T-helper 2 cell treated with Interferon-gamma antibody and Interleukin-4, amounts not matched to agents 5 μg/mL and 100 μg/mL, for 36 hours (primary cell): Measurements from ENCODE around the gene RFPL3.
"Not testable (repeated sequence)": the region's sequence is repeated elsewhere in the genome, so short reads cannot be mapped to it uniquely, and the experiment has no call there.

Source experiments
- DNase-seq: peaks from one replicate; pipeline ENCODE4 v3.0.0; 2021; ENCODE audit warnings: low spot score
- H3K27ac Mint-ChIP-seq: one replicate; pipeline ENCODE4 v1.8.0; 2021; ENCODE audit warnings: mild to moderate bottlenecking, mixed read lengths
- H3K27me3 Mint-ChIP-seq: one replicate; pipeline ENCODE4 v1.8.0; 2021; ENCODE audit warnings: low read depth, mixed read lengths
- H3K36me3 Mint-ChIP-seq: one replicate; pipeline ENCODE4 v1.8.0; 2021; ENCODE audit warnings: low read depth, mixed read lengths
- H3K4me1 Mint-ChIP-seq: one replicate; pipeline ENCODE4 v1.8.0; 2021; ENCODE audit warnings: low read depth, mixed read lengths
- H3K4me3 Mint-ChIP-seq: one replicate; pipeline ENCODE4 v1.8.0; 2022; ENCODE audit warnings: mild to moderate bottlenecking, moderate library complexity, mixed read lengths
- H3K9me3 Mint-ChIP-seq: one replicate; pipeline ENCODE4 v1.8.0; 2021; ENCODE audit warnings: mixed read lengths

The RFPL3 gene

DNA sequence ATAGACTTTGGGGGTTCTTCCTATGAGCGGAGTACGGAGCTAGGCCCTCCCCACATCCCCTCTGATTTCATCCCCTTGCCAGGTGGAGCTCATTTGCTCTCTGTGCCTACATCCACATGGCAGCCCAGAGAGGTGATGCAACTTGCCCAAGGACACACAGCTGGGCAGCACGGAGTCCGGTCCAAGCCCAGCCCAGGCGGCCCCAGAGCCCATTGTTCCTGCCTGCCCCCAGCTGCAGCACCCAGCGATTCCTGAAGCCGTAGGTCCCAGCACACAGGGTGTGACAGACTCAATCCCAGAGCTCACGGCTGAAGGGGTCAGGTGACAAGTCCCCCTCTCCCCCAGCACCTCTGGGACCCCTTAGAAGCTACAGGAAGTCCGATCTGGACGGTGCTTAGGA, 22.2 kb upstream of the RFPL3 start:
- Mint-ChIP-seq H3K27me3 (peaks cover 5% of the 10 kb centered on the region), H3K4me1 (no peaks in the 10 kb centered on the region), H3K36me3 (no peaks in the 10 kb centered on the region), H3K27ac (no peak overlapping the region), H3K9me3 (no peaks in the 10 kb centered on the region), H3K4me3 (no peak overlapping the region)
- DNase-seq = no peak

DNA sequence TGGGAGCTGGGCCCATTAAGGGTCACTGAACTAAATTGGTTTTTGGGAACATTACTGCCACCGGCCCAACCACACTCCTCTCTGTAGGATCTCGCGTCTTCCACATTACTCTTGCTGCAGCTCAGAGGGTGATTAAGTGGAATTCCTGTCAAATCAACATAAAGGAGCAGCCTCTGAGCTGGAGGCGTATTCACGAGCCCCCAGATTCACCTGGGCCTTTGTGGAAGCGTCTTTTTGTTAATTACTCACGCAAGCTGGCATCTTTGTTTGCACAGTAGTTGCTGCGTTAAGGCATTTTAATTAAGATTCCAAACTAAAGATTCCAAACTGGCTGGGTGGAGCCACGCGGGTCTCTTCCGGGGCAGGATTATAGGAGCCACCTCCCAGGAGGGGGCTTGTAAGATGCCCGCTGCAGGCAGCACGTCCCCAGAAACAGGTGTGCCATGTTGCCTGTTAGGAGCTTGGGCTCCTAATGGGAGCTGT, 21.5 kb upstream of the RFPL3 start:
- Mint-ChIP-seq H3K4me1 (no peaks in the 10 kb centered on the region), H3K36me3 (no peaks in the 10 kb centered on the region), H3K9me3 (no peaks in the 10 kb centered on the region), H3K27ac (no peak overlapping the region), H3K27me3 (peaks cover 10% of the 10 kb centered on the region), H3K4me3 (no peak overlapping the region)
- DNase-seq = no peak

DNA sequence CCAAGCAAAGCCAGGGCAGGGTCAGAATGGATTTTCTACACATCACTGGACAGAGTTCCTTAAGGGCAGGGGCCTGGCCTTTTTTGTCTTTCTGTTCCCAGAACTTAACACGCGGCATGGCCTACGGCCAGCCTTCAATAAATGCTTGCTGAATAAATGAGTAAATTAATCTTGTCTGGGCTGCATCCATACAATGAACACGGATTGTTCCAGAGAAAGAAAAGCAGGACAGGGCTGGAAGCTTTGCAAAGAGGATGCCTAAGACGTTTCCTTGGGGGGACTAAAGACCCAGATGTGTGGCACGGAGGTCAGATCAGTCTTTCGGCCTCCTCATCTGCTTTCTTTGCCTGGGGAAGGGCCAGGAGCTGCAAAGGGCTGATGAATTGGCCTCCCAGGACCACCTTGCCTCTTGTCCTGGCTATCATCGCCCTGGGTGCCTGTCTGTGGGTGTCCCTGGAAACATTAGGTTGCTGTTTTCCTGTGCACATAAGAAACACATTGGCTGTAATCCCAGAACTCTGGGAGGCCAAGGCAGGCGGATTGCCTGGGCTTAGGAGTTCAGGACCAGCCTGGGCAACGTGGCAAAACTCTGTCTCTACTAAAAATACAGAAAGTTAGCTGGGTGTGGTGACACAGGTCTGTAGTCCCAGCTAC, 20.8 kb upstream of the RFPL3 start:
- Mint-ChIP-seq H3K4me3 (no peak overlapping the region), H3K9me3 (no peaks in the 10 kb centered on the region), H3K36me3 (no peaks in the 10 kb centered on the region), H3K27me3 (peaks cover 10% of the 10 kb centered on the region), H3K27ac (no peak overlapping the region), H3K4me1 (no peaks in the 10 kb centered on the region)
- no peak for DNase-seq

DNA sequence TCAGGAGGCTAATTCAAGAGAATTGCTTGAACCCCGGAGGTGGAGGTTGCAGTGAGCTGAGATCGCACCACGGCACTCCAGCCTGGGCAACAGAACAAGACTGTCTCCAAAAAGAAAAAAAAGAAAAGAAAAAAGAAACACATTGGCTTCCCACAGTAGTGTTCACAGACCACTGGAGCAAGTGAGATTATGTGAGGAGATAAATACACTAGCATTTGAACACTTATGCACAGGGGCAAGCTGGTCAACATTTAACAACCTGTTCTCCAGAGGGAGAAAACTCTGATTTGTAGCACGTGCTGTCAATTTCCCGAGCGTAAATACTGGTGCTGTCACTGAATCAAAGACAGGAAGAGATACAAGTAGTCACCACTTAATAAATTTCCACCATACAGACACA, 20.2 kb upstream of the RFPL3 start:
- not testable (repeated sequence) for H3K27ac Mint-ChIP-seq, H3K9me3 Mint-ChIP-seq, H3K4me3 Mint-ChIP-seq, DNase-seq, H3K36me3 Mint-ChIP-seq, H3K4me1 Mint-ChIP-seq
- H3K27me3 Mint-ChIP-seq = peaks cover 14% of the 10 kb centered on the region

DNA sequence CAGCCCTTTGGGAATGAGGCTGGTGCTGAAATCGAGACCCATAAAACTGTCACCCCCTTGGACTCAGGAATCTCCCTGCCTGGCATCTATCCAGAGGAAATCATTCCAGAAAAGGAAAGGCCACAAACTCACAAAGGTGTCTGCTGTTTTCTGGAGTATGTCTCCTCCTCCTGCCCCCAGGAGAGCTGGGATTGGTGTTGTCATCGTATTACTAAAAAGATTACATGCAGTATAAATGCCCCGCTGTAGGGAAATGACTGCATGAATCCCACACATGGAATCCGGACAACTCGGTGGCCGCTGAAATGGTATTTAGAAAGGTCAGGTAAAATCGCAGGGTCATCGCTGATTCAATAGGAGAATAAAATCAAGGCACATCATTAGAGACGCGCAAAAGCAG, 18.9 kb upstream of the RFPL3 start:
- Mint-ChIP-seq H3K4me1 (no peaks in the 10 kb centered on the region), H3K9me3 (no peaks in the 10 kb centered on the region), H3K27me3 (peaks cover 15% of the 10 kb centered on the region), H3K36me3 (no peaks in the 10 kb centered on the region), H3K27ac (no peak overlapping the region), H3K4me3 (no peak overlapping the region)
- DNase-seq = no peak

DNA sequence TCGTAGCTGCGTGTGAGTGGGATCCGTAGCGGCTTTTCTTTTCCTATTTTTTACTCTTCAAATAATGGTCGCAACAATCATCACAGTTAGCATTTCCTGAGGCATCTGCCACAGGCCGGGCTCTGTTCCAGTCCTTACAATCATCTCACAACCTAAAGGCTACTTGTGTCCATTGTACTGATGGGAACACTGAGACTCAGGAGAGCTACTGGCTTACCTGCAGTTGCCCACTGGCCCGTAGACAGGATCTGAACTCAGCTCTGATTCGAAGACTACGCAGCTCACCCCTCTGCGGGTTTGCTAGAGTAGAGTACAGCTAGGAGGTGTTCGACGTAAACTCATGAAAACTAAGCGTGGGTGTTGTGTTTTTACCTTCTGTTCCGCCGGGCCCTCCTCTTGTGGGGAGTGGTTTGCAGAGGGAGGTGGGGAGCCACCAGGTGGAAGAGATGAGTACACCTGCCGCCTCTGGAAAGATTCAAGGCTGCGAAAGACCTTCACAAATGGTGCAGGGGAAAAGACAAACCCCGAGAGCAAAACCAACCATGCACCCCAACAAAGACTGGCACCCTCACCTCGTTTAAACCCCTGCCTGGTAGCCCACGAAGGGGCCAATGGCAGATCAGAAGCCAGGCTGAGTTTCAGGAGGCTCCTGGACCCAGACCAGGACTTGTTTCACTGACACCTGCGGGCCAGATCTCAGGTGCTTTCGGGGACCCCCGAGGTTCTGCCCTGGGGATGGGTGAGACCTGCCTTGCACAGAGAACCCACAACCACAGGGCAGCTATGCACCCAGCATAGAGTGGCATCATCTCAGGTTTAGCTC, 18.3 kb upstream of the RFPL3 start:
- no peak overlapping the region for H3K27ac Mint-ChIP-seq
- H3K27me3 Mint-ChIP-seq = peaks cover 19% of the 10 kb centered on the region
- H3K36me3 Mint-ChIP-seq = no peaks in the 10 kb centered on the region
- no peak for DNase-seq
- H3K4me3 Mint-ChIP-seq = no peak overlapping the region
- no peaks in the 10 kb centered on the region for H3K9me3 Mint-ChIP-seq
- H3K4me1 Mint-ChIP-seq = no peaks in the 10 kb centered on the region

DNA sequence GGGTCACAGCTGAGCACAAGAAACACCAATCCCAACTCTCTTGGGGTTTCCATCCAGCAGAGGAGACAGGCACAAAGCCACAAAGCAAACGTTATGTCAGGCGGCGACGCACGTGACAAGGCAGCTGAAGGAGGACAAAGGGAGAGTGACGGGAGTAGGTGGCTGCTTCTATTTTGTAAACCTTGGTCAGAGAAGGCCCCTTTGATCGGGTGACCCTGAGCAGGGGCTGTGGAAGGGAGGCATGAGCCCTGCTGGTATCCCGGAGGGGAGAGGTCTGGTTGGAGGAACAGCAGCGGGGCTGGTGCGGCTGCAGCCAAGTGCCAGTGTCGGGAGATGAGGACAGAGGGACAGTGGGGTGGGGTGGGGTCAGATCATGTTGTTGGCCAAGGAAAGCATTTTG, 17.3 kb upstream of the RFPL3 start:
- Mint-ChIP-seq H3K9me3 (no peaks in the 10 kb centered on the region), H3K27ac (no peak overlapping the region), H3K4me3 (no peak overlapping the region), H3K36me3 (no peaks in the 10 kb centered on the region), H3K4me1 (no peaks in the 10 kb centered on the region), H3K27me3 (peaks cover 25% of the 10 kb centered on the region)
- DNase-seq = no peak

DNA sequence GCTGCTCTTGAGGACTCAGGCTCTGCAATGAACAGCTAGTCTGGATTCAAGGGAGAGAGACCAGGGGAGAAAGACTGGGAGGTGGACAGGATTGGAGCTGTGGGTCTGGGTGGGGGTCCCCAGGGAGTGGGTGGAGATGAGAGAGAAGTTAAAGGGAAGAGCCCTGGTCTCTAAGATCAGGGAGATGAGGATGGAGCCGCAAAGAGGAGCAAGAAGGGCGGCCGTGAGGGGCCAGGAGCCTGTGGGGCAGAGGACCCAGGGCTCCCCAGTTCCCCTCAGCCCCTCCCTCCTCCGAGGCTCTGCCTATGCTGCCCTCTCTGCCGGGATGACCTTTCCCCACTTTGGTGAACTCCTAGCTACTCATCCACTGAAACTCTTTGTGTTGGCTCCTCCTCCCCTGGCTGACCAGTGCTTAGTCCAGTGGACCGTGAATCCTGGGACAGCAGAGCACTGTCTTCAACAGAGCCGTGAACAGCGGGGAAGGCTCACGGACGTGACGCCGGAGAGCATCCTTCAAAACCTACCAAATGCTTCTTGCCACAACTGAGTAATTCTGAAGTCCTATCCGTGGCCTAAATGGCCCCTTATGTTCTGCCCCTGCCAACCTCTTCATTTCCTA, 16.4 kb upstream of the RFPL3 start:
- H3K27me3 Mint-ChIP-seq = peaks cover 30% of the 10 kb centered on the region
- no peak overlapping the region for H3K4me3 Mint-ChIP-seq
- no peaks in the 10 kb centered on the region for H3K36me3 Mint-ChIP-seq
- no peak overlapping the region for H3K27ac Mint-ChIP-seq
- H3K9me3 Mint-ChIP-seq = no peaks in the 10 kb centered on the region
- DNase-seq = no peak
- no peaks in the 10 kb centered on the region for H3K4me1 Mint-ChIP-seq

DNA sequence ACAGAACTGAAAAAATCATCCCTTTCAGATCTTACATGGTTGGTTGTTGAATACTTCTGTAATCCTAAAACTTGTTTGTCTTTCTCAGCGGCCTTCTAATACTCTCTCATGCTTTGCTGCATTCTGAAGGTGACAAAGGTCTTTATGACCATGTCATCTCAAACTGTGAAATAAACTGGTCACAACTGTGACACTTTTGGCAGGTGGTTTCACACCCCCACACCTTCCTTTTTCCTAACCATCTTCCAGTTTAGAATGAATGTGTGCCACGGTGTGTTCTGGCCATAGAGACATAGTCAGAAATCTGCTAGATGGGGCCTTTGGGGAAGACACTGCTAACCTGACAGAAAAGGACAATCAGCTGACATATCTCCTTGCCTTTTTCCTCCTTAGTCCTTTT, 14.7 kb upstream of the RFPL3 start:
- no peak overlapping the region for H3K27ac Mint-ChIP-seq
- H3K4me3 Mint-ChIP-seq = no peak overlapping the region
- H3K36me3 Mint-ChIP-seq = no peaks in the 10 kb centered on the region
- DNase-seq = no peak
- peaks cover 30% of the 10 kb centered on the region for H3K27me3 Mint-ChIP-seq
- no peaks in the 10 kb centered on the region for H3K9me3 Mint-ChIP-seq
- H3K4me1 Mint-ChIP-seq = no peaks in the 10 kb centered on the region

DNA sequence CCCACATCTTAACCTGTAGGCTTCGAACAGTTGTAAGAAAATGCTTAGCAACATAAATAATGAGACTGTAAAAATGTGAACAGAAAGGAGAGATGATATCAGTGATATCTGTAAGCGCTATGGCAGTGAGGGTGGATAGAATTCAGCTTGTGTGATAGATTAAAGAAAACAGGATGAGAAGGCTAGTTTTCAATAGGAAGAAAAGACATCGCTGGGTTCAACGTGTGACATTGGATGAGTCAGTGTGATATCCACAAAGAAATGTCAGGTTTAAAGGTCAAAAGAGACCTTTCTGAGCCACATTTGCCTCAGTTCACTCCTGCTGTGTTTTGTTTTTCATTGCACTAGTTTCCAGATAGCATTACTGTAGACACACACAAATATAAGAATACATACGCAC, 13.7 kb upstream of the RFPL3 start:
- no peaks in the 10 kb centered on the region for H3K4me1 Mint-ChIP-seq
- peaks cover 30% of the 10 kb centered on the region for H3K27me3 Mint-ChIP-seq
- H3K9me3 Mint-ChIP-seq = no peaks in the 10 kb centered on the region
- DNase-seq = no peak
- H3K36me3 Mint-ChIP-seq = no peaks in the 10 kb centered on the region
- H3K4me3 Mint-ChIP-seq = no peak overlapping the region
- H3K27ac Mint-ChIP-seq = no peak overlapping the region

DNA sequence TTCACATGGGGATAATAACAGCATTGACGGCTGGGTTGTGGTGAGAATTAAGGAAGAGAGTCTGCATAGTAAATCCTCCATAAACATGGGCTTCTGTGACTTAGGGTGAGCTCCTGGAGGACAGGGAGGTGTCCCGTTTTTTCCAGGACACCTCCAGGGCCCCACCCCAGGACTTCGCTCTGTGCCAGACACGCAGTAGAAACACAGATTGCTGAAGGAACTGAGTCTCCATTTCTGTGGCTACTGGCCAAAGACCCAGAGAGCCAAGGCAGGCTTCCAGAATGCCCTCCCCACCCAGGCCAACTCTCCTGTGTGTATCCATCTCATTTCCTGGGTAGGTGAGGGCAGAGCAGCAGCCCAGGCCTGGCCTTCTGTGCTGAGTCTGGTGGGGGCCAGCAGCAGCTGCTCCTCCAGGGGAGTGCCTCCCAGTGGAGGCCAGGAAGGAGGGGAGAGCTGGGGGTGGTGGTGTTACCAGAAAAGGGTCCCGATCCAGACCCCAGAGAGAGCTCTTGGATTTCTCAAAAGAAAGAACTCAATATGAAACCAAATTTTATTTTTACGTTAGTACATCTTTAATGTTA, 9.5 kb upstream of the RFPL3 start:
- Mint-ChIP-seq H3K36me3 (no peaks in the 10 kb centered on the region), H3K4me1 (no peaks in the 10 kb centered on the region), H3K4me3 (no peak overlapping the region), H3K27ac (no peak overlapping the region), H3K27me3 (peaks cover 19% of the 10 kb centered on the region), H3K9me3 (no peaks in the 10 kb centered on the region)
- DNase-seq = no peak

DNA sequence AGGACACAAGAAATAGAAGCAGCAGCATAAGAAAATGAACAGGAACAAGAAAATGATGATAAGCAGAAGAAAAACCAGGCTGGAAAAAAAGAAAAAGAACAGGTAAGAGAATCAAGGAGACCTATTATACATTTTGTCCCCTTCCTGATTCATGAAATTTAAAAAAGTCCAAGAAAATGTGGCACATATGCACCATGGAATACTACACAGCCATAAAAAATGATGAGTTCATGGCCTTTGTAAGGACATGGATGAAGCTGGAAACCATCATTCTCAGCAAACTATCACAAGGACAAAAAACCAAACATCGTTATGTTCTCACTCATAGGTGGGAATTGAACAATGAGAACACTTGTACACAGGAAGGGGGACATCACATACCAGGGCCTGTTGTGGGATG, 5.8 kb upstream of the RFPL3 start:
- H3K4me3 Mint-ChIP-seq, H3K27me3 Mint-ChIP-seq, H3K36me3 Mint-ChIP-seq, H3K27ac Mint-ChIP-seq, DNase-seq, H3K4me1 Mint-ChIP-seq, H3K9me3 Mint-ChIP-seq: not testable (repeated sequence)

DNA sequence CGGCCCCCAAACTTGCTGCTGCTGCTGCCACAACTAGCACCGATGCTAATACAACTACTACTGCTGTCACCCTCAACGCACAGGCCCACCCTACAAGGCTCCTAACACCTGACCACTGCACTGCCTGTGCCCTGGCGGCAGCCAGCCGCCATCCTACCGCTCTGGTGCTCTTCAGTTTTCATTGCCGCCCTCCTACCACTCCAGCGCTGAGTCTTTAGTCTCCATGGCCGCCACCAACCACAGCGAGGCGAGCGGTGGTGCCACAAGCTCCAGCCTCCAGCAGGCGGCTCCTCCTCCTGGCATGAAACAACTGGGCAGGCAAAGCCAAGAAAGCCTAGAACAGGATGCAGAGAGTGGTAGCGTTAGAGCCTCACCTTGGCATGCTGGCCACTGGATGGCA, 5.0 kb upstream of the RFPL3 start:
- H3K27ac Mint-ChIP-seq = no peak overlapping the region
- no peak overlapping the region for H3K4me3 Mint-ChIP-seq
- no peaks in the 10 kb centered on the region for H3K9me3 Mint-ChIP-seq
- no peaks in the 10 kb centered on the region for H3K27me3 Mint-ChIP-seq
- DNase-seq = no peak
- H3K36me3 Mint-ChIP-seq = no peaks in the 10 kb centered on the region
- no peaks in the 10 kb centered on the region for H3K4me1 Mint-ChIP-seq

DNA sequence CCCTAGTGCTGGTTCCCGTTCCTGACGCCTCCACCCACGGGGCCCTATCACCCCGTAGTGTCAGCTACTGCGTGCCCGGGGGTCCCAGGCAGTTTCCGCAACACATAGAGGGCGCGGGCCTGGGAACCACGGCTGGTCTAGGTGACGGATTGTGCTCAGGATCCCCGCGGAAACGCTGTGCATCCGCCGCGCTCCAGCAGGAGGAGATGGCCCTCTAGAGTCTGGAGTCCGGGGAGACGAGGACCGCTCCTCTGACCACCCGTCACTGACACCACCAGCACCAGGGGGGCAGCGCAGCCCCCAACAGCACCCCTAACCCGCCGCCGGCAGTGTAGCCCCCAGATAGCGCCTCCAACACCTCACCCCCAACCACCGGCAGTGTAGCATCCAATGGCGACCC, 4.4 kb upstream of the RFPL3 start:
- DNase-seq = no peak
- no peak overlapping the region for H3K4me3 Mint-ChIP-seq
- no peaks in the 10 kb centered on the region for H3K36me3 Mint-ChIP-seq
- H3K27ac Mint-ChIP-seq = no peak overlapping the region
- no peaks in the 10 kb centered on the region for H3K9me3 Mint-ChIP-seq
- no peaks in the 10 kb centered on the region for H3K4me1 Mint-ChIP-seq
- no peaks in the 10 kb centered on the region for H3K27me3 Mint-ChIP-seq
